AG08395 (cell line): ENCODE data around the gene COL24A1.
"Not testable (repeated sequence)": the region's sequence is repeated elsewhere in the genome, so short reads cannot be mapped to it uniquely, and the experiment has no call there.

Experiments used
- DNase-seq: peaks from one replicate; pipeline ENCODE4 v3.0.0; 2012; ENCODE audit warnings: mixed read lengths, low spot score

COL24A1 gene

GRCh38 chr1:85801520-85801919 lies 355.1 kb downstream of the COL24A1 start:
- DNase-seq = peak; percentile 17

DNA sequence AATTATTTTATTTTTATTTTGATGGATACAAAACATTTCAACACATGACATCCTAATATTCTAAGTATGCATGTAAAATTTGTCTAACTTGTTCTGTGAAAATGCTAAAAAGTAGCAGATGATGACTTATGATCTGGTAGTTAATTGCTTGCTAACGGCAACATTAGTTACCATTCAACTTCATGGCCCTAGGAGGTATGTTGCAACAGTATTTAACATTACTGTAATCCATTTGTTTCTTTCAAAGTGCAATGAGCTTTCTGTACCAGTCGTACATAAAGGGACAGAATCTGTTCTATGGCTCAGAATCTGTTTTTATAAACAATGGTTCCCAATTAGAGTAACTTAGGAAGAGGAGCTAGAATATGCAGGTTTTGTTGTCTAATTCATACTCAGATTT lies 356.8 kb downstream of the COL24A1 start:
- no peak for DNase-seq

DNA sequence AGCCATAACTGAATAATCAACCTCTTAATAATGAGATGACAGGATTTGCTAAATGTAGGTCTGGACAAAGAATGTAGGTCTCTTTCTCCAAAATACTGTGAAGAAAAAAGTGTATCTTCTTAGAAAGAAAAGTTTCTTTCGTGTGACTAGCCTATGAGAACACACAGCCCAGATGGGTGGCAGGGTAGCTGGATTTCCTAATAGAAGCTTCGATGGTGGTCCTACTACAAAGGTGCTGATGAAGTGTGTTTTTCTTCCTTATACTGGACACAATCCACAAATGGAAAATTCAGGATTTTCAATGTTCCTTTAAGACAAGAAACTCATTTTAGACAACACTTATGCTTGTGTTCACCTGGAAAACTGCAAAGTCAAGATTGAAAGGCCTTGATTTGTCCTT lies 358.2 kb downstream of the COL24A1 start:
- no peak for DNase-seq

GRCh38 chr1:85777021-85777420 lies 379.6 kb downstream of the COL24A1 start:
- not testable (repeated sequence) for DNase-seq

DNA sequence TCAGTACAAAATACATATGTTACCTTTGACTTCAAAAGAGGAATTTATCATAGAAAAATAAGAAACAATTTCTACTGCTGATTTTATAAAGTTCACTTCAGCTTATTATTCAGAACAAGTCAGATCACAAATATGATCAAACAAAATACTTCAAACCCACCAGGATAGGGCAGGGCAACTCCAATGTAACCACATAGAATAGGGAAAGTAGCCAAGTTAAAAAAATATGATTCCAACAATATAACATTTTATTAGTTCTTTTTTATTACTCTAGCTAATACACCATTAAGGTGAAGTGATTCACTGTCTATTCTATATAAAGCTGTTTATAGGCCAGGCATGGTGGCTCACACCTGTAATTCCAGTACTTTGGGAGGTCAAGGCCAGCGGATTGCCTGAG lies 393.8 kb downstream of the COL24A1 start:
- no peak for DNase-seq

GRCh38 chr1:85756864-85757263 lies 399.7 kb downstream of the COL24A1 start:
- DNase-seq = no peak

DNA sequence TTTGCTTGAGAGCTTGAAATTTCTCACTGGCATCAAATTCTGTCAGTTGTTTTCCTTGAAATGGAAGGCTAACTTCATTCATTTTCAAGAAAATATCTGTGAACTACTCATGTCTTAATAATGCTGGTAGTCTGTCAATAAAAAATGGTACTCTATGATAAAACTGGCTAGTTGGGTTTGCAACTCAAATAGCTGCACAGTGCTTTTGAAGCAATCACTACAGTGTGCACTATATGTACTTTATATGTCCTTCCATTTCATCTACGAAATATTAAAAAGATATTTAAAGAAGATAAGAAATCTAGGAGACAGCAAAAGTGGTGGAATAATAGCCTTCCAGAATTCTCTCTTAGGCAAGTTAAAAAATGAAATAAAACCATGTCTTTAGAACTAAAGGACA lies 408.5 kb downstream of the COL24A1 start:
- no peak for DNase-seq

GRCh38 chr1:85746777-85747176 lies 409.8 kb downstream of the COL24A1 start:
- no peak for DNase-seq

GRCh38 chr1:85743814-85744213 lies 412.8 kb downstream of the COL24A1 start:
- DNase-seq = no peak

DNA sequence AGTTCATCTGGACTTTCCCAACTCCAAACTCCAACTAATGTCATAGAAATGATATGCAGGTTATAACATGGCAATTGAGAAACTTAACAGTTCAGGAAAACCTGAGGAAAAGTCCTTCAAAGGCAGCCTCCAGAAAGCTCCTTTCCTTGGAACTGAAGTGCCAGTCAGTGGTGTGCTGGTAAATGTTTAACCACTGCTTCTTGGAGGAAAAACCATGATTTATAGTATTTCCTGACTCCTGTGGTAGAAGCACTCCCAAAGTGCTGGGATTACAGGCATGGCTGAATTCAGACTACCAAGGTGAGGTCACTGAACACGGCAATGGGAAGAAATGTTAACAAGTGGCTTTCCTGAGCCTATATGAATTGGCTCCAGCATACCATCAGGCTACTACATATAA lies 421.6 kb downstream of the COL24A1 start:
- DNase-seq = no peak

GRCh38 chr1:85718678-85719340 lies 437.8 kb downstream of the COL24A1 start:
- DNase-seq = no peak

GRCh38 chr1:85714418-85715114 lies 442.0 kb downstream of the COL24A1 start:
- not testable (repeated sequence) for DNase-seq

DNA sequence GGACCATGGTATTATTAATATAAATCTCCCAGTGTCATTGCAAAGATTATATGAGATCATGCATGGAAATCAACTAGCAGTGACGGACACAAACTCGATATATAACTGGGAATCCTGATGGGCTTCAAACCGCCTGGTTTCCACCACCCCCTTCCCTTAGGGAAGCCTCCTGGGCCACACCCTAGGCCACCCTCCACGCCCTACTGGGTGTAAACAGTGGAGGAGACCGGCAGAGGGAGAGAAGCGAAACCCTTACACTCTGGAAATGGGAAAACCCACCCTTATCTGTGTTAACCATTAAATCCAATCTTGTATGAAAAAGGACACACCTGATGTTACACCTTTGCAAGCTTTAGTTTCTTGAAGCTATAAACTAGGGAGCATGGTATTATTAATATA lies 447.7 kb downstream of the COL24A1 start:
- no peak for DNase-seq

- DNase-seq = peak; percentile 93
Measured at GRCh38 chr1:85707990-85708828, 448.4 kb downstream of the COL24A1 start, which contains the start of gene ZNHIT6. Gene ZNHIT6, minus strand, starts transcription at chr1:85708433. Its CDS starts 149 bp downstream, at chr1:85708284.

- no peak for DNase-seq
Measured at GRCh38 chr1:85707267-85707989, 449.1 kb downstream of the COL24A1 start.

GRCh38 chr1:85705940-85706339 lies 450.6 kb downstream of the COL24A1 start:
- no peak for DNase-seq

DNA sequence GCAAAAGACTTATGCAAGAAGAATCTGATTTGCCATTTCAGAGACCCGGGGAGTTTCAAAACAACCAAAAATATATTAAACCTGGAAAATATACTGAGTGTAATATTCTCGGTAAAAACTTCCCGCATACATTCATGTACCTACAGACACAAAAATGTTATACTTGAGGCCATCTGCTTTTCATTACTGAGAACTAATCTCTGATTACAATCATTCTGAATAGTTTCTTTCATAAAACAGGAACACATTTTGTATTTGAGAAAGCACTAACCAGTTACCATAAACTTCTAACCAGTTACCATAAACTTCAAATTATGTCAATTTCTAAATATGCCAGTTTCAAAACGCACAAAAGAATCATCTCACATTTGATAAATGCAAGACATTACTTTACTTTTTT lies 456.1 kb downstream of the COL24A1 start:
- DNase-seq = no peak

DNA sequence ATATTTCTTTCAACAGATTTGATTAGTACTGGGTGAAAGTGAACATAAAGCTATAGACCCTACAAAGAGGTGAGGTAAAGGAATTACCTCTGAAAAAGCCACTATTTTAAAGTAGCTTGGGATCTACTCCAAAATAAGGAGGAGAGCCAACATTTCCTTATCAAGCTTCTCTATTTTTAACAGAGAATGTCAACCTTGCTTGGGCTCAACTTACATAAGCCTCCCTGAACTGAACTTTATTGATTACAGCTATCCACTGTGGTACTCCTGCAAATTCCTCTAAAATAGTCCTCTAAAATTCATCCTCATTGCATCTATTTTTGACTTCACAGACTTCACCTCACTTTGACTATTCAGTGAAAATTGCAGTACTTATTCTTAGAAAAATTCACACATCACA lies 458.7 kb downstream of the COL24A1 start:
- no peak for DNase-seq

DNA sequence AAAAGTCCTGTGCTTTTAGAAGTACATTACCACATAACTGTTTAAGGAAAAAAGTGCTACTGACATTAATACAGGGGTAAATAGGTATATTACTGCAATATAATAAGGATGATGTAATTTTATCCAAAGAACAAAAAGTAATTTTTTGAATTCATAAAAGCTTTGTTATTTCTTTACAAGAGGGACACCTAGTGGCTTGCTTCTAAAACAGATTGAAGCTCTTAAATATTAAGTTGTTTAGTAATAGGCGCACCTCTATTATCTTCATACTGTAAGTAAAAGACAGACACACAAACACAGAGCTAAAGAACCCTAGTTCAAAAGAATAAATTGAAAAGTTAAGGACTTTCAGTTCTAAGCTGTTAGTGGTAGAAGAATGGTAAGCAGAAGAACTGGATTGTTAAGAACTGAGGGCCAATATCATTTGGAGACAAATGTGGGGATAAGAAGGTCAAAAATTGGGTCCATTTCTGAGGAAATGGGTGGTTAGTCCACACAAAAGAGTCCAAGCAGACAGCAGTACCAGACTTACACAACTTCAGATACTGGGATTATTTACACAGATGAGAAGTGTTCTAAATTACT lies 463.8 kb downstream of the COL24A1 start:
- DNase-seq = peak; percentile 41

- DNase-seq = no peak
Measured at GRCh38 chr1:85689775-85690404, 466.7 kb downstream of the COL24A1 start.
